K562 (cell line): Measurements from ENCODE around the gene ECT2. TPM values are rescaled to one million over a fixed set of nuclear protein-coding genes. Genes with fewer than 3 reads are reported as not detected.

Source experiments
- FUS ChIP-seq: fragments of 200-400 bp; formaldehyde crosslinking; optimal IDR thresholded peaks from 2 replicates; pipeline ENCODE3; 2017; ENCODE audit warnings: low read depth, low read length
- GATAD2B ChIP-seq: fragments of 450-650 bp; IDR thresholded peaks from 2 replicates; pipeline ENCODE4 v1.6.1; 2017; ENCODE audit warnings: mild to moderate bottlenecking, borderline replicate concordance
- HOMEZ ChIP-seq: fragments of 250-450 bp; sonication (Bioruptor Pico); IDR thresholded peaks from 2 replicates; pipeline ENCODE4 v1.4.0; 2020; ENCODE audit warnings: mild to moderate bottlenecking, moderate library complexity
- LCOR ChIP-seq: sonication (generic); formaldehyde crosslinking; IDR thresholded peaks from 2 replicates; pipeline ENCODE4 v1.8.0; 2022; ENCODE audit warnings: mild to moderate bottlenecking, missing genetic modification reagents
- PHB ChIP-seq: fragments of 250-450 bp; sonication (Bioruptor Pico); IDR thresholded peaks from 2 replicates; pipeline ENCODE4 v1.5.0; 2021
- TBL1XR1 ChIP-seq, 2 experiments: IDR thresholded peaks; 2 replicates each; pipeline ENCODE4 v1.6.1; 2012; ENCODE audit warnings: improper control_type of control experiment in 2 of 2, low read length in 2 of 2, mild to moderate bottlenecking in 1 of 2
- ZNF695 ChIP-seq: fragments of 450-650 bp; formaldehyde crosslinking; IDR thresholded peaks from 2 replicates; pipeline ENCODE4 v1.4.0; 2020; ENCODE audit warnings: mild to moderate bottlenecking, moderate library complexity
- polyA plus RNA-seq, 8 experiments: library from polyadenylated mRNA; depleted of rRNA in 4 of 8; stranded (reverse) in 5 of 8; unstranded in 3 of 8; fragments of >200 nt; fragmentation: Nextera tagmentation in 2 of 8; fragmentation: Illumina TruSeq in 1 of 8; extraction: Ambion mirVana in 2 of 8; extraction: Trizol in 1 of 8; gene quantifications; 2 replicates each; pipeline versions ENCODE4 v1.2.1 to v1.2.3, GENCODE V29; 2011 to 2014; ENCODE audit warnings: inconsistent platforms in 1 of 8, missing spikeins in 1 of 8
- total RNA-seq, 7 experiments: library from RNA; depleted of rRNA in 6 of 7; stranded (reverse); fragments of >200 nt in 6 of 7; fragmentation: Illumina TruSeq in 2 of 7; extraction: Trizol in 2 of 7; gene quantifications; 2 replicates each; pipeline versions ENCODE4 v1.2.1 to v1.2.3, GENCODE V29; 2011 to 2021; ENCODE audit warnings: low replicate concordance in 1 of 7
- TF ChIP-seq, protein P1 (sequence below): fragments of 250-450 bp; sonication (Bioruptor Pico); IDR thresholded peaks from 2 replicates; pipeline ENCODE4 v1.4.0; 2020
- TF ChIP-seq, protein P2 (sequence below), 2 experiments: fragments of 450-650 bp; conservative IDR thresholded peaks; 2 replicates each; pipeline ENCODE4 v1.6.1; 2017; ENCODE audit warnings: mild to moderate bottlenecking in 2 of 2, moderate library complexity in 2 of 2
- TF ChIP-seq, protein P3 (sequence below), 2 experiments: fragments of 150-350 bp in 1 of 2; IDR thresholded peaks; 2 replicates each; pipeline ENCODE4 v1.6.1; 2012 to 2016; ENCODE audit warnings: low read depth in 2 of 2, low read length in 2 of 2, mild to moderate bottlenecking in 1 of 2, moderate library complexity in 1 of 2

The ECT2 gene
- total and polyA plus RNA-seq, 9 of the 15 experiments (the other 6 are each of a cell fraction or from before 2014, with no cell fraction given): 19.0 to 53.0 (median 36.5) TPM

GRCh38 chr3:172710664-172711453 is 39.7 kb upstream of the ECT2 start, which contains the start of gene NCEH1 (continued):
- TF ChIP-seq FUS (no peak), PHB (no peak), ZNF695 (no peak), GATAD2B (no peak), HOMEZ (CRISPR knock-in tag) (0 out of 2 replicates have a peak, but pooled peaks have one; percentile 40), LCOR (CRISPR knock-in tag) (0 out of 2 replicates have a peak, but pooled peaks have one; percentile 54), TBL1XR1 (IDR thresholded peaks at IDR 0.05; ENCODE audit: low read length in 2 of 2) (peak in 1 of 2 experiments; percentile 34; a peak in 1 of 4 replicates)
- TF ChIP-seq, protein P1, sequence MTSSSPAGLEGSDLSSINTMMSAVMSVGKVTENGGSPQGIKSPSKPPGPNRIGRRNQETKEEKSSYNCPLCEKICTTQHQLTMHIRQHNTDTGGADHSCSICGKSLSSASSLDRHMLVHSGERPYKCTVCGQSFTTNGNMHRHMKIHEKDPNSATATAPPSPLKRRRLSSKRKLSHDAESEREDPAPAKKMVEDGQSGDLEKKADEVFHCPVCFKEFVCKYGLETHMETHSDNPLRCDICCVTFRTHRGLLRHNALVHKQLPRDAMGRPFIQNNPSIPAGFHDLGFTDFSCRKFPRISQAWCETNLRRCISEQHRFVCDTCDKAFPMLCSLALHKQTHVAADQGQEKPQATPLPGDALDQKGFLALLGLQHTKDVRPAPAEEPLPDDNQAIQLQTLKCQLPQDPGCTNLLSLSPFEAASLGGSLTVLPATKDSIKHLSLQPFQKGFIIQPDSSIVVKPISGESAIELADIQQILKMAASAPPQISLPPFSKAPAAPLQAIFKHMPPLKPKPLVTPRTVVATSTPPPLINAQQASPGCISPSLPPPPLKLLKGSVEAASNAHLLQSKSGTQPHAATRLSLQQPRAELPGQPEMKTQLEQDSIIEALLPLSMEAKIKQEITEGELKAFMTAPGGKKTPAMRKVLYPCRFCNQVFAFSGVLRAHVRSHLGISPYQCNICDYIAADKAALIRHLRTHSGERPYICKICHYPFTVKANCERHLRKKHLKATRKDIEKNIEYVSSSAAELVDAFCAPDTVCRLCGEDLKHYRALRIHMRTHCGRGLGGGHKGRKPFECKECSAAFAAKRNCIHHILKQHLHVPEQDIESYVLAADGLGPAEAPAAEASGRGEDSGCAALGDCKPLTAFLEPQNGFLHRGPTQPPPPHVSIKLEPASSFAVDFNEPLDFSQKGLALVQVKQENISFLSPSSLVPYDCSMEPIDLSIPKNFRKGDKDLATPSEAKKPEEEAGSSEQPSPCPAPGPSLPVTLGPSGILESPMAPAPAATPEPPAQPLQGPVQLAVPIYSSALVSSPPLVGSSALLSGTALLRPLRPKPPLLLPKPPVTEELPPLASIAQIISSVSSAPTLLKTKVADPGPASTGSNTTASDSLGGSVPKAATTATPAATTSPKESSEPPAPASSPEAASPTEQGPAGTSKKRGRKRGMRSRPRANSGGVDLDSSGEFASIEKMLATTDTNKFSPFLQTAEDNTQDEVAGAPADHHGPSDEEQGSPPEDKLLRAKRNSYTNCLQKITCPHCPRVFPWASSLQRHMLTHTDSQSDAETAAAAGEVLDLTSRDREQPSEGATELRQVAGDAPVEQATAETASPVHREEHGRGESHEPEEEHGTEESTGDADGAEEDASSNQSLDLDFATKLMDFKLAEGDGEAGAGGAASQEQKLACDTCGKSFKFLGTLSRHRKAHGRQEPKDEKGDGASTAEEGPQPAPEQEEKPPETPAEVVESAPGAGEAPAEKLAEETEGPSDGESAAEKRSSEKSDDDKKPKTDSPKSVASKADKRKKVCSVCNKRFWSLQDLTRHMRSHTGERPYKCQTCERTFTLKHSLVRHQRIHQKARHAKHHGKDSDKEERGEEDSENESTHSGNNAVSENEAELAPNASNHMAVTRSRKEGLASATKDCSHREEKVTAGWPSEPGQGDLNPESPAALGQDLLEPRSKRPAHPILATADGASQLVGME (CRISPR knock-in tag): peak; percentile 71; the same call in 1 of the 2 replicates
- TF ChIP-seq, protein P2, sequence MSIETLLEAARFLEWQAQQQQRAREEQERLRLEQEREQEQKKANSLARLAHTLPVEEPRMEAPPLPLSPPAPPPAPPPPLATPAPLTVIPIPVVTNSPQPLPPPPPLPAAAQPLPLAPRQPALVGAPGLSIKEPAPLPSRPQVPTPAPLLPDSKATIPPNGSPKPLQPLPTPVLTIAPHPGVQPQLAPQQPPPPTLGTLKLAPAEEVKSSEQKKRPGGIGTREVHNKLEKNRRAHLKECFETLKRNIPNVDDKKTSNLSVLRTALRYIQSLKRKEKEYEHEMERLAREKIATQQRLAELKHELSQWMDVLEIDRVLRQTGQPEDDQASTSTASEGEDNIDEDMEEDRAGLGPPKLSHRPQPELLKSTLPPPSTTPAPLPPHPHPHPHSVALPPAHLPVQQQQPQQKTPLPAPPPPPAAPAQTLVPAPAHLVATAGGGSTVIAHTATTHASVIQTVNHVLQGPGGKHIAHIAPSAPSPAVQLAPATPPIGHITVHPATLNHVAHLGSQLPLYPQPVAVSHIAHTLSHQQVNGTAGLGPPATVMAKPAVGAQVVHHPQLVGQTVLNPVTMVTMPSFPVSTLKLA (conservative IDR thresholded peaks at IDR 0.05): peak; percentile 21 to 69; a peak in 2 of 4 replicates
- TF ChIP-seq, protein P3, sequence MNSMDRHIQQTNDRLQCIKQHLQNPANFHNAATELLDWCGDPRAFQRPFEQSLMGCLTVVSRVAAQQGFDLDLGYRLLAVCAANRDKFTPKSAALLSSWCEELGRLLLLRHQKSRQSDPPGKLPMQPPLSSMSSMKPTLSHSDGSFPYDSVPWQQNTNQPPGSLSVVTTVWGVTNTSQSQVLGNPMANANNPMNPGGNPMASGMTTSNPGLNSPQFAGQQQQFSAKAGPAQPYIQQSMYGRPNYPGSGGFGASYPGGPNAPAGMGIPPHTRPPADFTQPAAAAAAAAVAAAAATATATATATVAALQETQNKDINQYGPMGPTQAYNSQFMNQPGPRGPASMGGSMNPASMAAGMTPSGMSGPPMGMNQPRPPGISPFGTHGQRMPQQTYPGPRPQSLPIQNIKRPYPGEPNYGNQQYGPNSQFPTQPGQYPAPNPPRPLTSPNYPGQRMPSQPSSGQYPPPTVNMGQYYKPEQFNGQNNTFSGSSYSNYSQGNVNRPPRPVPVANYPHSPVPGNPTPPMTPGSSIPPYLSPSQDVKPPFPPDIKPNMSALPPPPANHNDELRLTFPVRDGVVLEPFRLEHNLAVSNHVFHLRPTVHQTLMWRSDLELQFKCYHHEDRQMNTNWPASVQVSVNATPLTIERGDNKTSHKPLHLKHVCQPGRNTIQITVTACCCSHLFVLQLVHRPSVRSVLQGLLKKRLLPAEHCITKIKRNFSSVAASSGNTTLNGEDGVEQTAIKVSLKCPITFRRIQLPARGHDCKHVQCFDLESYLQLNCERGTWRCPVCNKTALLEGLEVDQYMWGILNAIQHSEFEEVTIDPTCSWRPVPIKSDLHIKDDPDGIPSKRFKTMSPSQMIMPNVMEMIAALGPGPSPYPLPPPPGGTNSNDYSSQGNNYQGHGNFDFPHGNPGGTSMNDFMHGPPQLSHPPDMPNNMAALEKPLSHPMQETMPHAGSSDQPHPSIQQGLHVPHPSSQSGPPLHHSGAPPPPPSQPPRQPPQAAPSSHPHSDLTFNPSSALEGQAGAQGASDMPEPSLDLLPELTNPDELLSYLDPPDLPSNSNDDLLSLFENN (IDR thresholded peaks at IDR 0.05; ENCODE audit: low read depth in 2 of 2, low read length in 2 of 2): no peak
